Lower leg skin (tissue), 3 donors: Measurements from ENCODE around the gene GM2A.

Experiments
- CTCF ChIP-seq, 3 donors: fragments of 450-650 bp; IDR thresholded peaks; one replicate each; pipeline ENCODE4 v1.5.1; 2016; ENCODE audit warnings: antibody characterized with exemption in 3 of 3, mild to moderate bottlenecking in 3 of 3, moderate library complexity in 2 of 3
- POLR2A ChIP-seq, 2 donors: fragments of 450-650 bp; IDR thresholded peaks; one replicate each; pipeline ENCODE4 v1.6.1; 2016 to 2017; ENCODE audit warnings: antibody characterized with exemption in 2 of 2, mild to moderate bottlenecking in 1 of 2, moderate library complexity in 1 of 2

GRCh38 chr5:151239237-151239861, 13.6 kb upstream of the GM2A start:
- TF ChIP-seq CTCF (IDR thresholded peaks at IDR 0.05) (peak in 1 of 3 donors; percentile 34), POLR2A (IDR thresholded peaks at IDR 0.05) (no peak)
